Measurements from ENCODE around the gene NDUFV1.
"Not testable (repeated sequence)": the region's sequence is repeated elsewhere in the genome, so short reads cannot be mapped to it uniquely, and the experiment has no call there.

Gene NDUFV1

GRCh38 chr11:67627812-67628624 lies 21.3 kb downstream of the NDUFV1 start:
- no peak for DNase-seq (ENCODE audit: low read depth in 2 of 2)

GRCh38 chr11:67628710-67629385 lies 22.1 kb downstream of the NDUFV1 start:
- no peak for DNase-seq (ENCODE audit: low read depth in 2 of 2)

GRCh38 chr11:67629386-67630227 lies 22.9 kb downstream of the NDUFV1 start, which contains the start of gene NUDT8:
Gene NUDT8, minus strand, starts transcription at chr11:67629937. Its CDS starts 26 bp downstream, at chr11:67629911.
- DNase-seq (ENCODE audit: low read depth in 2 of 2): peak; percentile 83

- DNase-seq (ENCODE audit: low read depth in 2 of 2): peak; percentile 99
Measured at GRCh38 chr11:67630228-67630942, 23.6 kb downstream of the NDUFV1 start.

GRCh38 chr11:67630943-67631331 lies 24.2 kb downstream of the NDUFV1 start:
- DNase-seq (ENCODE audit: low read depth in 2 of 2): no peak

- DNase-seq (ENCODE audit: low read depth in 2 of 2): no peak
Measured at GRCh38 chr11:67631411-67631810, 24.7 kb downstream of the NDUFV1 start.

GRCh38 chr11:67631853-67632174 lies 25.1 kb downstream of the NDUFV1 start:
- DNase-seq (ENCODE audit: low read depth in 2 of 2): no peak

- DNase-seq (ENCODE audit: low read depth in 2 of 2): no peak
Measured at GRCh38 chr11:67632175-67632981, 25.6 kb downstream of the NDUFV1 start.

GRCh38 chr11:67632982-67633755 lies 26.4 kb downstream of the NDUFV1 start:
- no peak for DNase-seq (ENCODE audit: low read depth in 2 of 2)

- no peak for DNase-seq (ENCODE audit: low read depth in 2 of 2)
Measured at GRCh38 chr11:67633758-67634365, 27.1 kb downstream of the NDUFV1 start.

- no peak for DNase-seq (ENCODE audit: low read depth in 2 of 2)
Measured at GRCh38 chr11:67634366-67635230, 27.9 kb downstream of the NDUFV1 start.

- no peak for DNase-seq (ENCODE audit: low read depth in 2 of 2)
Measured at GRCh38 chr11:67635231-67635521, 28.4 kb downstream of the NDUFV1 start.

- no peak for DNase-seq (ENCODE audit: low read depth in 2 of 2)
Measured at GRCh38 chr11:67636962-67637361, 30.2 kb downstream of the NDUFV1 start.

GRCh38 chr11:67637441-67637840 lies 30.7 kb downstream of the NDUFV1 start:
- not testable (repeated sequence) for DNase-seq (ENCODE audit: low read depth in 2 of 2)

GRCh38 chr11:67638535-67639437 lies 32.0 kb downstream of the NDUFV1 start:
- no peak for DNase-seq (ENCODE audit: low read depth in 2 of 2)

GRCh38 chr11:67639438-67639859 lies 32.7 kb downstream of the NDUFV1 start, which contains the start of gene TBX10:
Gene TBX10, minus strand, starts transcription at chr11:67639763. Its CDS starts 291 bp downstream, at chr11:67639472.
- DNase-seq (ENCODE audit: low read depth in 2 of 2): no peak

- DNase-seq (ENCODE audit: low read depth in 2 of 2): peak; percentile 41 to 46
Measured at GRCh38 chr11:67640021-67640757, 33.5 kb downstream of the NDUFV1 start.
